C4-2B (cell line): ENCODE results near the gene KRT7.

Source experiments
- H3K27ac ChIP-seq: fragments of 450-650 bp; 2 replicates; pipeline ENCODE4 v1.5.1; 2017
- CTCF ChIP-seq: fragments of 450-650 bp; conservative IDR thresholded peaks from 2 replicates; pipeline ENCODE4 v1.5.1; 2017; ENCODE audit warnings: mild to moderate bottlenecking
- ZFX ChIP-seq: fragments of 450-650 bp; IDR thresholded peaks from 2 replicates; pipeline ENCODE4 v1.6.1; 2017

Gene KRT7

GRCh38 chr12:52210186-52210924, 22.7 kb upstream of the KRT7 start:
- TF ChIP-seq ZFX (no peak), CTCF (no peak)
- H3K27ac ChIP-seq: no peak overlapping the region

GRCh38 chr12:52210925-52211650, 22.0 kb upstream of the KRT7 start:
- no peak overlapping the region for H3K27ac ChIP-seq
- TF ChIP-seq ZFX: no peak
- no peak for TF ChIP-seq CTCF

- TF ChIP-seq ZFX: no peak
- TF ChIP-seq CTCF: no peak
- H3K27ac ChIP-seq: no peak overlapping the region
Observed at GRCh38 chr12:52211716-52212585, 21.1 kb upstream of the KRT7 start.

- TF ChIP-seq CTCF: no peak
- TF ChIP-seq ZFX: no peak
- no peak overlapping the region for H3K27ac ChIP-seq
Observed at GRCh38 chr12:52212701-52213563, 20.1 kb upstream of the KRT7 start.

- H3K27ac ChIP-seq: no peak overlapping the region
Observed at GRCh38 chr12:52213564-52214420, 19.3 kb upstream of the KRT7 start.

More at GRCh38 chr12:52213564-52214420, 19.3 kb upstream of the KRT7 start:
- TF ChIP-seq CTCF (peak; percentile 99), ZFX (no peak)
